VCaP (cell line): ENCODE data around the gene PDZD2.
"Not testable (repeated sequence)": the region's sequence is repeated elsewhere in the genome, so short reads cannot be mapped to it uniquely, and the experiment has no call there.

ENCODE experiments used
- H3K27ac ChIP-seq: fragments of 450-650 bp; 2 replicates; pipeline ENCODE4 v1.5.1; 2017
- TF ChIP-seq, protein P1 (sequence below): fragments of 450-650 bp; conservative IDR thresholded peaks from 2 replicates; pipeline ENCODE4 v1.5.1; 2017; ENCODE audit warnings: mild to moderate bottlenecking, moderate library complexity

Gene PDZD2

DNA sequence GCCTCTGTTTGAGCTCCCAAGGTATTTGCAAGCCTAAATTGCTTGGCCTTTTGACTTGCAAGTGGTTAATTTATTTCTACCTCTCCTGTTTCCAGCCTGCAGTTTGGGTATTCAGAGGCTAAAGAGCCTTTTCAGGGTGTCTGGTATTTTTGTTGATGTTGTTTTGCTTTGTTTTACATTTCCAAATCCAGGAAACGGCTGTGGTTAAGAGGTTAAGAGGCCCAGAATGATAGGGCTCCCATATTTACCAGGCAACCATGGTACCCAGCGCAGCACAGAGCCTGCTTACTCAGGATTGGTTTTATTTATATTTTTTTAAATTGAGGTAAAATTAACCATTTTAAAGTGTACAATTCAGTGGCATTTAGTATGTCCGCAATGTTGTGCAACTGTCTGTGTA lies 92.1 kb downstream of the PDZD2 start:
- H3K27ac ChIP-seq: no peak overlapping the region
- TF ChIP-seq, protein P1, sequence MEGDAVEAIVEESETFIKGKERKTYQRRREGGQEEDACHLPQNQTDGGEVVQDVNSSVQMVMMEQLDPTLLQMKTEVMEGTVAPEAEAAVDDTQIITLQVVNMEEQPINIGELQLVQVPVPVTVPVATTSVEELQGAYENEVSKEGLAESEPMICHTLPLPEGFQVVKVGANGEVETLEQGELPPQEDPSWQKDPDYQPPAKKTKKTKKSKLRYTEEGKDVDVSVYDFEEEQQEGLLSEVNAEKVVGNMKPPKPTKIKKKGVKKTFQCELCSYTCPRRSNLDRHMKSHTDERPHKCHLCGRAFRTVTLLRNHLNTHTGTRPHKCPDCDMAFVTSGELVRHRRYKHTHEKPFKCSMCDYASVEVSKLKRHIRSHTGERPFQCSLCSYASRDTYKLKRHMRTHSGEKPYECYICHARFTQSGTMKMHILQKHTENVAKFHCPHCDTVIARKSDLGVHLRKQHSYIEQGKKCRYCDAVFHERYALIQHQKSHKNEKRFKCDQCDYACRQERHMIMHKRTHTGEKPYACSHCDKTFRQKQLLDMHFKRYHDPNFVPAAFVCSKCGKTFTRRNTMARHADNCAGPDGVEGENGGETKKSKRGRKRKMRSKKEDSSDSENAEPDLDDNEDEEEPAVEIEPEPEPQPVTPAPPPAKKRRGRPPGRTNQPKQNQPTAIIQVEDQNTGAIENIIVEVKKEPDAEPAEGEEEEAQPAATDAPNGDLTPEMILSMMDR: no peak

DNA sequence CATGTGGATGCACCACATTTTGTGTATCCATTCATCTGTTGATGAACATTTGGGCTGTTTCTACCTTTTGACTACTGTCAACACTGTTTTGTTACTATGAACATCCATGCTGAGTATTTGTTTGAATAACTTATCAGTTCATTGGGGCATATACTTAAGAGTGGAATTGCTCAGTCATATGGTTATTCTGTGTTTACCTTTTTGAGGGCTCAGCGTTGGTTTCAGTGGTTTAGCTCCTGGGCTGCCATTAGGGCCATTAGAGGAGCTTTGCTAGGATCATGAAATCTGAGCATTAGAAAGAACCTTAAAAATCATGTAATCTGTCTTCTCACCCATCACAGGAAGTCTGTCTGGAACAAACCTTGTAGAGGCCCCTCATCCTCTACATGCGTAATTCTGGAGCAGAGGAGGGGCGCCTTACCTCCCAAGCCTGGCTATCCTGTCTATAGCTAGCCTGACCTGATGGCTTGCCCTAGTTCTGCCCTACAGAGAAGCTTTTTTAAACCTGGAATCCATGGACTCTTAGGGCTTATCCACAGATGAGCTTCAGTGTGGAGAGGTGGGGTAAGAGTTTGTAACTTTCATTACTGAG lies 92.9 kb downstream of the PDZD2 start:
- no peak overlapping the region for H3K27ac ChIP-seq
- TF ChIP-seq, protein P1: no peak

- H3K27ac ChIP-seq: not testable (repeated sequence)
Measured at GRCh38 chr5:31732821-31733220, 93.9 kb downstream of the PDZD2 start.

GRCh38 chr5:31733371-31733770 lies 94.4 kb downstream of the PDZD2 start:
- no peak overlapping the region for H3K27ac ChIP-seq
- TF ChIP-seq, protein P1: no peak

DNA sequence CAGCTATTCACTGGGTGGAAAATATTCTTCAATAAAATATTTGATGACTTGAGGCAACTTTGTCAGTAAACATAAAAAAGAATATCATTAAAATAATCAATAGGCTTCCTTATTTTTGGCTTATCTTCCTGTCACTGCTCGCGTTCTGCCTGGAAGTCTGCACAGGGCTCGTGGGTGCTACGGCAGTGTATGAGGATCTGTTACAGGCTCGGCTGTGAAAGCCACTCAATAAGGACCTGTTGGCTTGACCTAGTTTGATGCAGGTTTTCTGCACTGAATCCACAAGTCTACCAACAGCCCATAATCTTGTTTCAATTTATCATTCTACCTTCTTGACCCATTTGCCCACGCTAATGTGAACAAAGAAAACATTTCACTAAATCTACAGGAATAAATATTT lies 97.2 kb downstream of the PDZD2 start:
- H3K27ac ChIP-seq: no peak overlapping the region
- TF ChIP-seq, protein P1: no peak

GRCh38 chr5:31738199-31738598 lies 99.3 kb downstream of the PDZD2 start:
- TF ChIP-seq, protein P1: no peak
- no peak overlapping the region for H3K27ac ChIP-seq

DNA sequence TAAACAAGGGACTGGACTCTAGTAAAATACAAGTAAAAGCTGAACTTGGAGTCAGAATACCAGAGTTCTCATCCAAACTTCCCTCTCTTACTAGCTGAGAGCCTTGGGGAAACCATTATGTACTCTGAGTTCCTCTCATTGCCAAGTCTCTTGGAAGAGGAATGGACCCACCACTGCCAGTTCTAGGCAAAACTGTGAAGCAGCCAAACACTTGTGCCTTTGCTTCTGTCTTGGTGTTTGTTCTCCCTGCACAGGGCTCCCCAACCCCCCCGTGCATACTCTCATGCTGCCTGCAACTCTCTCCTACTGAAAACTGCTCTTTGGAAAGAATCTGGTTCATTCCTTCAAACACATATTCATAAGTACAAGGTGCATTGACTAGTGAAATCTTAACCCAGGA lies 102.6 kb downstream of the PDZD2 start:
- TF ChIP-seq, protein P1: no peak
- H3K27ac ChIP-seq: no peak overlapping the region

DNA sequence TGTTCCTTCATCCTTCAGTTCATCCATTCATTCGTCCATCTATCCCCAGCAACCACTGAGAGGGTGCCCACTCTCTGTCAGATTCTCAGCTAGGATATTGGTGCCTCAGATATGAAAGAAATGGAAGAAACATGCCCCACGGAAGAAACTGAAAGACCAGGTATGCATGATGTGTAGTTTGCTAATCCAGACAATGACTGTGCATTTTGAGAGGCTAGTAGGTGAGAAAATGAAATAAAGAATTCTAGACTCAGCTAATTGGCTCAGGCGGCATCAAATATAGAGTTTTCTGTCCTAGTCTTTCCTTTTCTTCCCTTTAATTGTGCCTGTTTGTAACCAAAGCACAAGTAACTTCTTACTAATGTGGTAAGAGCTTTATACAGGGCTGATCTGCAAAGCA lies 104.7 kb downstream of the PDZD2 start:
- TF ChIP-seq, protein P1: no peak
- no peak overlapping the region for H3K27ac ChIP-seq
